G401 (cell line): Measurements from ENCODE around the gene AFF3. TPM values are rescaled to one million over a fixed set of nuclear protein-coding genes. Genes with fewer than 3 reads are reported as not detected.

Source experiments
- DNase-seq: peaks from one replicate; pipeline ENCODE4 v3.0.0-alpha.2; 2015; ENCODE audit warnings: low spot score
- in situ Hi-C: cut with HindIII; loops from 2 replicates; pipeline ENCODE4 v1.10.0; 2016; ENCODE audit warnings: low sequenced_read_pairs, mixed read lengths
- total RNA-seq: library from RNA; depleted of rRNA; stranded (reverse); fragments of >200 nt; shearing (Covaris generic); gene quantifications from 2 replicates; pipeline ENCODE4 v1.2.3, GENCODE V29; 2014

Gene AFF3
- total RNA-seq, 1 experiment from 2014 or later: 3.0 TPM

DNA sequence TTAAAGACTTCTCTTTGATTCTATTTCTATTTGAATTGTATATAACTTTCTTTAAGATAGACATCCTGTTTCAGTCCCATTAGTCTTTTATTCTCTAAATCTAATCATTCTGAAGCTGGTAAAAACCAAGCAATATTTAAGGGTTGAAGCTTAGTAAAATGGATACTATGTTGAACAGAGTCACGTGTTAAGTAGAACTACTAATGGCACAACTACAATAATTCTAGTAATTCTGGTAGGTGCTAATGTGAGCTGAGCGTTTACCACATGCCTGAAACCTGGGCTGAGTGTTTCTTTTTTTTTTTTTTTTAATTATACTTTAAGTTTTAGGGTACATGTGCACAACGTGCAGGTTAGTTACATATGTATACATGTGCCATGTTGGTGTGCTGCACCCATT, 8.9 kb upstream of the AFF3 start:
- in situ Hi-C loops: no loop called here
- no peak for DNase-seq

DNA sequence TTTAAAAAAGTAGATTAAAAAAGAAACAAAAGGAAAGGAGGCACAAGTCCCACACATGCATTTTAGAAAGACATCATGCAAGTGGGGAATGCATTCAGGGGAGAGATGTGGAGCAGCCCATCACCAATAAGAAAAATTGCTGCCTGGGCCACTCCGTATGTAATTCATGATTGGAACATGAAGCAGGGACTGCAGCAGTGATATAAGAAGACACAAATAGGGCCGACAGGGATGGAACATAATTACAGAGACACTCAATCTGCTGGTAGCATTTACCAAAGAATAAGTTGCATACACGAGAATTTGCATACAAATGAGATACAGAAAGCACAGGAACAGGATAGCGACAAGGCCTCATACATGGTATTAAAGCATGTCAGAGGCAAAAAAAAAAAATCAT, 6.5 kb upstream of the AFF3 start:
- no peak for DNase-seq
- in situ Hi-C loops: no loop called here

DNA sequence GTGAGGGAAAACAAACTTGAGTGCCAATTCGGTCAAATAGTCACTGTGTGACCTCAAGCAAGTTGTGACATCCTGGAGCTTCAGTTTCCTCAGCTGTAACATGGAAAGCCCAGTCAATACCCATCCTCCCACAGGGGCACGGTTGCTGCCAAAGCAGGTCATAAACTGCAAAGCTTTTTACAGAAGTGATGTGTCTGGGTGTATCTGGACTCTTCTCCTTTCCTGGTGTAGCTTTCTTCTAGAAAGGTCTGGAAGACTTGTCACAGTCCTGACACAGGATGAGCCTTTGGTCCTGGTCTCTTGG, 4.2 kb upstream of the AFF3 start:
- in situ Hi-C loops: no loop called here
- no peak for DNase-seq

DNA sequence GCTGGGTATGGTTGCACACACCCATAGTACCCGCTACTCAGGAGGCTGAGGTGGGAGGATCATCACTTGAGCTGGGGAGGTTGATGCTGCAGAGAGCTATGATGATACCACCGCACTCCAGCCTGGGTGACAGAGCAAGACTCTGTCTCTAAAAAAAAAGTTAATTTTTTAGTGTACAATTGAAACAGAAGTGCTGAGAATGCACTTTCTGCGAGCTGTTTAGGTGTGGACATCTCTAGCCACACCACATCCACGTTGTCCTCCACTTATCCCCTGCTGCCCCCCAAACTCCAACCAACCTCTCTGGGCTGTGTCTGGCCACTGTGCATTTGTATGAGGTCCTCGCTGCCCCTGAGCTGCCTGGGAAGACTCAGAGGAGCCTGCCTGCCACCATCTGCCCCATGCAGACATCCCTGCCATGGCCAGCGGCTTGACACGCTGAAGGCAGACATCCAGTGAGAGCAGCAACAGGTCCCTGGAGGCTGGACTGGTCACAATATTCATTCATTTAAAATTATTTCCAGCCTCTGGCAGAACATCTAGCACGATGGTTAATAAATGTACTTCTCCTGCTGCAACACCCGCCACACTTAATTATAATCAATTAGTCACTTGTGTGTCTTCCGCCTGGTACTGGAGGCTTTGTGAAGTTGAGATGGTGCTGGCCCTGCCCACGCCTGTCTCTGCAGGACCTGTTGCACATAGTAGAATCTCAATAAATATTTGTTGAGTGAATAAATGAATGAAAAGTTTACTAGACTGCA, 3.7 kb upstream of the AFF3 start:
- in situ Hi-C loops: no loop called here
- no peak for DNase-seq

- no peak for DNase-seq
- in situ Hi-C loops: no loop called here
Observed at GRCh38 chr2:100143286-100143685, 896 bp upstream of the AFF3 start.

DNA sequence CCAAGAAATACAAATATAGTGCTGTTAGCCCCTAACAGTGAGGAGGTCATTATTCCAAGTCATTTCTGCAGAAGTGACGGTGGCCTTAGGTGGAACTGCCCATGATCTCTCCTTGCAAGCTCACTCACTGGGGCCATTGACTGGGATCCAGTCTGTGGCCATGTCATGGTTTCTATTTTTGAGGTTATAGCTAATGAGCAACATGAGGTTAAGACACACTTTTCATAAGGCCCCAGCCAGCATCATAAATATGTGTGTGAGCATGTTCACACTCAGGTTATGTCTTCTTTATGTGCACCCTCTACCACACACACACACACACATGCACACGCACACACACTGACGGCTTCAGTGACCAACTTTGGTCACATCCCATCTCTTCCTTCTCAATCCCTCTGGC, 484 bp downstream of the AFF3 start:
- DNase-seq: no peak
- in situ Hi-C loops: no loop called here

DNA sequence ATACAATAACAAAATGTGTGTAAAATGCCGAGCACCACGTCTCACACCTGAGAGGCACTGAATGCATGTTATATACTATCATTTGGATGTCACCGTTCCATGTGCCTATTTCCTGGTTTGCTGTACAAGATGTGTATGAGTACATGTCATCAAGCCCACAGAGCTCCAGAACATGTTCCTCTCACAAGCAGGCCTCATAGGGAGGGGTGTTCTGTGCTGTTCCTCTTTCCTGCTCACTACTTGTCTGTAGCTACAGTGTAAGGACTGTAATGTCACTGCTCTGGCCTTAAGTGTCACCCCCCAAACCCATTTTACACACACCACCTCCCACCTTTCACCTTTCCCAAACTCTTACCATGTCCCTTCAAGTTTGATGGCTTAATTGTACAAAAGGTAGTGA, 1.8 kb downstream of the AFF3 start:
- in situ Hi-C loops: no loop called here
- DNase-seq: no peak

DNA sequence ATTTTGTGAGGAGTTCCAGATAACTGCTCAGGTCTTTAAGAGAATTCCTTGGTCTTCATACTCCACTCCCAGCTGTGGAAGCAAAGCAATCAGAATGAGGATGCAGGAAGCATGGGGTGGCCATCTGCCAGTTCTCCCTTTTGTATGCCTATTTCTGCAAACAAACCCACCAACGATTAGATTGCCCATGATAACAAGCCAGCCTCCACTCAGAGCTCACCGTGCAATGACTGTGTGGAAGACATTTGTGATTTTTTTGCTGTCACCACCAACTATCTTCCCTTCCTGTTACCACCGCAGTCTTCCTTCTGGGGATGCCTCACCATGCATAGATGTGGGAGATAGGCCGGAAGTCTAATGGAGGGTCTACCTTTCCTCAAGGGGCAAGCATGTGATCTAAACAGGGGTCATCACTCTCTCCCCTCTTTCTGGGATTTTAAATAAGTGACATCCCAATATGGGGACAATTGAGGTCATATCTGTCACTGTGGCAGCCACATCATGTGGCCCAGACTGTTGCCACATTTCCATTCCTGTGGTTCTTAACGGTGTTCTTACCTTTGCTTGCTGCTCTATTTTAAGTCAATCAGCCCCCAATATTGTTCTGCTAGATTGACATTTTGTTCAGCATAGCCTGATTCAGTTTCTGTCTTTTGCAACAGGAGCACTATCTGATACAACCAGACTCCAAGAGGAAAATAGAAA, 4.4 kb downstream of the AFF3 start:
- DNase-seq: no peak
- in situ Hi-C loops: no loop called here

DNA sequence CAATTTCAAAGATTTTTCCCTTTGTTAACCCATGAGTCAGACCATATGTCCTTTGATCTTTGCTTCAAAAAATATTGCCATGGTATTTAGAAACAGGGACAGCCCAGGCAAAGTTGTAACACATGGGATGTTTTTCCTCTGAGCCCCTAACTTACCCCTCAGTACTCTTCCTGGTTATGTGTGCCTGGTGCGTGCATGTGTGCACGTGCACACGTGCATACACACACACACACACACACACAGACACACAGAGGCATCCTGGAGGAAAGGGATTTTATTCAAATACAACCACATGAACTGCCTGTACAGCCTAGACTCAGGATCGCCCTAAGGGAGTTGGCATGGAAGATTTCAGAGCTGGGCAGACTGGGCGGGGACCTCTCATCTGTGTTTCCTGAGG, 5.1 kb downstream of the AFF3 start:
- in situ Hi-C loops: no loop called here
- DNase-seq: no peak

- in situ Hi-C loops: no loop called here
- DNase-seq: no peak
Observed at GRCh38 chr2:100136310-100136709, 6.1 kb downstream of the AFF3 start.

DNA sequence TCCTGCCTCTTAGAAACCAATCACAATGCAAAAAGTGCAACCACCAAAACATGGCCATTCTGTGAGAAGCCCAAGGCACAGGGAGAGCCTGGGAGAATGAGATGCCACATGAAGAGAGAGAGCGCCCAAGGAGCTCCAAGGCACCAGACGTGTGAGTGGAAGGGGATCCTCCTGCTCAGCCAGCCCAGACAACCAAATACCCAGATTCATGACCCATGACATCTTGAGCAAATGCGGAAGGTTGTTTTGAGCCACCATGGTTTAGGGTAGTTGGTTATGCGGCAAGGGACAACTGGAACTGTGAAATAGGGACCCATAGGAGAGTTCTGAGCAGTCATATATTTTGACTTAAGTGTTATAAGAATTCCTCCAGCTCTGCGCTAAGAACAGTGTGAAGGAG, 7.0 kb downstream of the AFF3 start:
- in situ Hi-C loops: no loop called here
- DNase-seq: no peak

GRCh38 chr2:100130595-100131391, 11.6 kb downstream of the AFF3 start:
- in situ Hi-C loops: no loop called here
- no peak for DNase-seq

DNA sequence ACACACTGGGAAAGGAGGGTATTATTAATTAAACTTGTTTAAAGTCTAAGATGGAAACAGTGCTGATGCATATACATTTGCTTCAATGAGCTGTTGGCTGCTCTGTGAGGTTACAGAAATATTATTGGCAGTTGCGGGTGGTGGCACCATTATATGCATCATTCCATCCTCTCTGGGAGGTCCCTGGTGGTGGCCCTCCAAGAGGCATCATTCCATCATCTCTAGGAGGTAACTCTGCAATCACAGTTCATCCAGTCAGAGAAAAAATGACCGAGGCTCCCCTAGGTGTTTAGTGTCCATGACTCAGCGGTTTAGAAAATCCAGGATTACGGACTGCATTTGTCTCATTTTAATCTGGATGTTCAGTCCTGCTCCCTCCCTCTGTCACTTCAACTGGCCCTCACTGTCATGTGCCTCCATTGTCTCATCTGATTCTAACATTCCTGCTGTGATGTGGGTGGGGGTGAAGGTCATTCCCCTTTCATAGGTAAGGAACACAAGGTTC, 15.4 kb downstream of the AFF3 start:
- in situ Hi-C loops: no loop called here
- no peak for DNase-seq

DNA sequence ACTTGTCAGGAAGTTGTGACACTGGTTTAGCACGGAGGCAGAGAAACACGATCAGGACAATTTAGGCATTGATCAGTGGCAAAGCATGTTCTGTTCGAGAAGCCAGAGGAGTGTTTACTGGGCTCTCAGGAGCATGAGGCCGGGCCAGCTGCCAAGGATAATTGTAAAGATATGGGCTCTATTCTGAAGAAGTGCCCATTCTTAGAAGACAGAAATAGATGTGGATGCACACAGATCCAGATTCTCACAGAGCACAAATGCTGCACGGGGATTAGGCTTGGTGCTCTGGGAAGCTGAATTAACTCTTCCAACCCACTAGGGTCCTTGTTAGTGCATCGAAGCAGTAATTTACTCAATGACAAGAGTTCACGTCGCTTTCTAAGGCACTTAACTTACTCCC, 16.2 kb downstream of the AFF3 start:
- no peak for DNase-seq
- in situ Hi-C loops: no loop called here

GRCh38 chr2:100125626-100126025, 16.8 kb downstream of the AFF3 start:
- in situ Hi-C loops: no loop called here

DNA sequence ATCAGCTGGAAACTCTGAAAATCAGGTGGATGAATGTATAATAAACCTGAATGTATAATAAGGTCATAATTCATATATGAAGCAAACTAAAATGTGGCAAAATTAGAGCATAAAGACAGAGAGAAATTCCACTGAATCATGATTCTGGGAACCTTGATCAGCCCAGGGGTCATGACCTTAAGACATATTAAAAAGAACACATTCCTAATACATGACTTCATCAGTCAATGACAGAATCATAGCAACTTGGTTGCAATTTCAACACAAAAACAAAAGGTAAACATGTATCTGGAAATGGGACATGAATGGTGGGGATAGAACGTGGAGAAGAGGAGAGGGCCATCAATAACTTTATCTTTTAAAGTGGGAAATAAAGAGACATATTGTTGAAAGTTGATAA, 17.6 kb downstream of the AFF3 start:
- DNase-seq: no peak
- in situ Hi-C loops: no loop called here

More at GRCh38 chr2:100125626-100126025, 16.8 kb downstream of the AFF3 start:
- no peak for DNase-seq

- in situ Hi-C loops: no loop called here
Observed at GRCh38 chr2:100121124-100121718, 21.2 kb downstream of the AFF3 start.

DNA sequence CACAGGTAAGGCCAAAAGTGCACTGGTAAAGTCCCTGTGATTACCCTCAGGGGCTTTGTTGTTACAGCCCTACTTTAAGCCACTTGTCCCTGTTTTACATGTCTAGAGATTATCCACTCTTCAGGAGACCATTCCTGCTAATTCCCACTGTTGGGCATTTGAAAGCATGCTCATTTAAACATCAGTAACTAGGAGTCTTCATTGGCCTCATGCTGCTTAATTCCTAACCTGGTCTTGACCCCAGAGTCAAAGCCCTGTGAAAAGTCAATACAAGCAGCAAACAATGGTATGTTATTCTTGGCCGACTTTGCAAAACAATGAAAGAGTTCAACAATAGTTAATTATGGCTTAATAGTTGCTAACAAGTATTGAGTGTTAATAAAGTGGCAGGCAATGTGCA, 23.2 kb downstream of the AFF3 start:
- in situ Hi-C loops: no loop called here
- DNase-seq: no peak

More at GRCh38 chr2:100121124-100121718, 21.2 kb downstream of the AFF3 start:
- no peak for DNase-seq

DNA sequence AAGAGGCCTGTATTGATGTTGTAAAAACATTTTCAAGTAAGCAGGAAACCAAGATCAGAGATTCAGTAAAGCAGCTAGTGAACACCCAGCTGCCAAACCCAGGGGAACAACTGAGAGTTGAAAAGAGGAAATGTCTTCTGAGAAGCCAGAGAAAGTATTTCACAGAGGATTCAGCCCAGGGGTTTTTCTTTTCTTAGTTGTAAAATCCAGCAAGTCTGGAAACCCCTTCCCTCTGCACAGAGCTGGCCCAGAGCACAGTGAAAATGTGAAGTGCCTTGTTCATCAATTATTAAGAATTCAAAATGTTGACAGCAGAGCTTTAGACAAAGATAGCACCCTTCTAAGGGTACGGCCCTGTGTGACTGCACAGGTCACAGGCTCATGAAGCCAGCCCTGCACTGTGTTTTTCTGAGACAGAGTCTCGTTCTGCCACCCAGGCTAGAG, 28.4 kb downstream of the AFF3 start:
- no peak for DNase-seq
- in situ Hi-C loops: no loop called here

GRCh38 chr2:100110614-100111000, 31.8 kb downstream of the AFF3 start:
- in situ Hi-C loops: no loop called here
- no peak for DNase-seq
